ENCODE results near the gene RBFOX1.

Gene RBFOX1

GRCh38 chr16:7689234-7689633, 356.6 kb downstream of the RBFOX1 start:
- DNase-seq (ENCODE audit: low read depth) = no peak

- DNase-seq (ENCODE audit: low read depth) = no peak
These were observed 358.9 kb downstream of the RBFOX1 start for GRCh38 chr16:7691533-7691932.

GRCh38 chr16:7703672-7704071, 371.0 kb downstream of the RBFOX1 start:
- no peak for DNase-seq (ENCODE audit: low read depth)

GRCh38 chr16:7705885-7706284, 373.2 kb downstream of the RBFOX1 start:
- DNase-seq (ENCODE audit: low read depth) = no peak

GRCh38 chr16:7709186-7709585, 376.5 kb downstream of the RBFOX1 start:
- no peak for DNase-seq (ENCODE audit: low read depth)

- DNase-seq (ENCODE audit: low read depth) = no peak
These were observed 380.6 kb downstream of the RBFOX1 start for GRCh38 chr16:7713244-7713643.

- DNase-seq (ENCODE audit: low read depth) = no peak
These were observed 382.1 kb downstream of the RBFOX1 start for GRCh38 chr16:7714775-7715174.

- DNase-seq (ENCODE audit: low read depth) = no peak
These were observed 384.3 kb downstream of the RBFOX1 start for GRCh38 chr16:7716660-7717550.

- DNase-seq (ENCODE audit: low read depth) = no peak
These were observed 390.1 kb downstream of the RBFOX1 start for GRCh38 chr16:7722761-7723160.

- no peak for DNase-seq (ENCODE audit: low read depth)
These were observed 398.5 kb downstream of the RBFOX1 start for GRCh38 chr16:7731141-7731540.

GRCh38 chr16:7736138-7736665, 403.6 kb downstream of the RBFOX1 start:
- no peak for DNase-seq (ENCODE audit: low read depth)

GRCh38 chr16:7742626-7743025, 410.0 kb downstream of the RBFOX1 start:
- DNase-seq (ENCODE audit: low read depth) = no peak

- no peak for DNase-seq (ENCODE audit: low read depth)
These were observed 412.1 kb downstream of the RBFOX1 start for GRCh38 chr16:7744546-7745264.

GRCh38 chr16:7745276-7745675, 412.6 kb downstream of the RBFOX1 start:
- no peak for DNase-seq (ENCODE audit: low read depth)

- no peak for DNase-seq (ENCODE audit: low read depth)
These were observed 414.3 kb downstream of the RBFOX1 start for GRCh38 chr16:7746941-7747340.

- DNase-seq (ENCODE audit: low read depth) = no peak
These were observed 415.9 kb downstream of the RBFOX1 start for GRCh38 chr16:7748522-7748921.

GRCh38 chr16:7755347-7755882, 422.8 kb downstream of the RBFOX1 start:
- no peak for DNase-seq (ENCODE audit: low read depth)
